GM18498 (cell line): ENCODE measurements around the gene TPM1.
A peak's percentile ranks its signal among the peaks of the same experiment; 100 is the strongest.
"Not testable (repeated sequence)": the region's sequence is repeated elsewhere in the genome, so short reads cannot be mapped to it uniquely, and the experiment has no call there.

Experiments
- ATAC-seq: cut with Tn5 transposase; IDR thresholded peaks from one replicate; pipeline ENCODE4 v1.9.1; 2021; ENCODE audit warnings: mild to moderate bottlenecking, moderate library complexity; ENCODE audit not compliant: unreplicated experiment

TPM1 gene

GRCh38 chr15:63091679-63092446, 49.3 kb downstream of the TPM1 start:
- no peak for ATAC-seq

- ATAC-seq: peak; percentile 62
Measured at GRCh38 chr15:63093486-63094205, 51.1 kb downstream of the TPM1 start.

- no peak for ATAC-seq
Measured at GRCh38 chr15:63094495-63094931, 52.0 kb downstream of the TPM1 start.

- ATAC-seq: no peak
Measured at GRCh38 chr15:63096178-63096577, 53.6 kb downstream of the TPM1 start.

GRCh38 chr15:63098901-63099300, 56.4 kb downstream of the TPM1 start:
- ATAC-seq: not testable (repeated sequence)

- not testable (repeated sequence) for ATAC-seq
Measured at GRCh38 chr15:63099581-63099980, 57.0 kb downstream of the TPM1 start.

GRCh38 chr15:63103416-63103815, 60.9 kb downstream of the TPM1 start:
- no peak for ATAC-seq

GRCh38 chr15:63104727-63105126, 62.2 kb downstream of the TPM1 start:
- ATAC-seq: no peak

GRCh38 chr15:63105354-63105753, 62.8 kb downstream of the TPM1 start:
- not testable (repeated sequence) for ATAC-seq

- no peak for ATAC-seq
Measured at GRCh38 chr15:63107895-63108546, 65.5 kb downstream of the TPM1 start.

GRCh38 chr15:63109498-63109897, 67.0 kb downstream of the TPM1 start:
- ATAC-seq: no peak

GRCh38 chr15:63109920-63110319, 67.4 kb downstream of the TPM1 start:
- no peak for ATAC-seq

- no peak for ATAC-seq
Measured at GRCh38 chr15:63110428-63111026, 68.0 kb downstream of the TPM1 start.

GRCh38 chr15:63111481-63111880, 68.9 kb downstream of the TPM1 start:
- ATAC-seq: no peak

- ATAC-seq: no peak
Measured at GRCh38 chr15:63112871-63113270, 70.3 kb downstream of the TPM1 start.

- ATAC-seq: no peak
Measured at GRCh38 chr15:63114465-63114864, 71.9 kb downstream of the TPM1 start.
